Measurements from ENCODE around the gene VPS52. TPM values are rescaled to one million over a fixed set of nuclear protein-coding genes. Genes with fewer than 3 reads are reported as not detected.

Gene VPS52
- total RNA-seq, 1 donor from 2014 or later: 42.2 TPM

DNA sequence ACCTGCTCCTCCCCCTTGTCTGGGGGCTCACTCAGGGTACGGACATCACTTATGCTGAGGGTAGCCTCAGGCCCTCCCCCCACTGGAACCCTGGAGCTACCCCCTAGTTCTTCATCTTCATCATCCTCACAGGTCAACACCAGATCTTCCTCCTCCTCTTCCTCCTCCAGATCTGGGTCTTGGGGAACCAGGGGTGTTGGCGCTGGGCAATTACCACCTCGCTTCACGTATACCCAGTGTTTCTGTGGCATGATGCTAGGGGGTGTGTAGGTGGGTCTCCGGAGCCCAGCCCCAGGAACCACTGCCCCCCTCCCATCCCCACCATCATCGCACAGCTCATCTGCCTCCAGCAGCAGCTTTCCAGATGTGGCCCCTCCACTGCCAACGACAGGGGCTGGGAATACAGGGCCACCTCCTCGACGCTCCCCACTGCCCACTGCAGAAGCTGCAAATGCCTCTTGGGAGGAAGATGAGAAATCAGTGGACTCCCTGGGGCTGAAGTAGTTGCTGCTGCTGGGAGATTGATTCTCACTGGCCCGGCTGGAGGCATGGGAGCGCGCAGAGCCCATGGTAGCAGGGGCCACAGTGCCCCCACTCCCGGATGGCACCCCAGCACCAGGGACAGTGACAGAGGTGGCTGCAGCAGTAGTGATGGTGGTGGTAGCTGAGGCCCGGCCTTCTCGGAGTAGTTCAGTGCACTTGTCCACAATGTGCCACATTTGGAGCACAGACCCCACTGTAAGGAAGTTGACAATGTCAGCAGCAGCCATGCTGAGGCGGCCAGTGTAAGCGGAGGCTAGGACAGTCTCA lies 44.3 kb upstream of the VPS52 start:
- no peak overlapping the region for H3K4me3 ChIP-seq
- intact Hi-C loops (cut with DNase I): loop anchor here (5.0 kb wide), 1 partner anchor 101 kb away; the partner anchor contains the start of gene CUTA
- peak overlapping the region; percentile 99 for H3K27ac ChIP-seq
- peaks cover 74% of the 10 kb centered on the region for H3K4me1 ChIP-seq
- TF ChIP-seq POLR2A (IDR thresholded peaks at IDR 0.05) (no peak), POLR2AphosphoS5 (IDR thresholded peaks at IDR 0.05; ENCODE audit: insufficient read depth in 1 of 2, low read depth in 1 of 2) (no peak)
- TF ChIP-seq, protein P1, sequence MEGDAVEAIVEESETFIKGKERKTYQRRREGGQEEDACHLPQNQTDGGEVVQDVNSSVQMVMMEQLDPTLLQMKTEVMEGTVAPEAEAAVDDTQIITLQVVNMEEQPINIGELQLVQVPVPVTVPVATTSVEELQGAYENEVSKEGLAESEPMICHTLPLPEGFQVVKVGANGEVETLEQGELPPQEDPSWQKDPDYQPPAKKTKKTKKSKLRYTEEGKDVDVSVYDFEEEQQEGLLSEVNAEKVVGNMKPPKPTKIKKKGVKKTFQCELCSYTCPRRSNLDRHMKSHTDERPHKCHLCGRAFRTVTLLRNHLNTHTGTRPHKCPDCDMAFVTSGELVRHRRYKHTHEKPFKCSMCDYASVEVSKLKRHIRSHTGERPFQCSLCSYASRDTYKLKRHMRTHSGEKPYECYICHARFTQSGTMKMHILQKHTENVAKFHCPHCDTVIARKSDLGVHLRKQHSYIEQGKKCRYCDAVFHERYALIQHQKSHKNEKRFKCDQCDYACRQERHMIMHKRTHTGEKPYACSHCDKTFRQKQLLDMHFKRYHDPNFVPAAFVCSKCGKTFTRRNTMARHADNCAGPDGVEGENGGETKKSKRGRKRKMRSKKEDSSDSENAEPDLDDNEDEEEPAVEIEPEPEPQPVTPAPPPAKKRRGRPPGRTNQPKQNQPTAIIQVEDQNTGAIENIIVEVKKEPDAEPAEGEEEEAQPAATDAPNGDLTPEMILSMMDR (IDR thresholded peaks at IDR 0.05): no peak
- no peaks in the 10 kb centered on the region for H3K27me3 ChIP-seq
- DNase-seq (ENCODE audit: extremely low spot score in 2 of 2): peak in 1 of 2 donors; percentile 86
- no peaks in the 10 kb centered on the region for H3K9me3 ChIP-seq
- peaks cover 0 to 24% of the 10 kb centered on the region in 2 donors for H3K36me3 ChIP-seq

DNA sequence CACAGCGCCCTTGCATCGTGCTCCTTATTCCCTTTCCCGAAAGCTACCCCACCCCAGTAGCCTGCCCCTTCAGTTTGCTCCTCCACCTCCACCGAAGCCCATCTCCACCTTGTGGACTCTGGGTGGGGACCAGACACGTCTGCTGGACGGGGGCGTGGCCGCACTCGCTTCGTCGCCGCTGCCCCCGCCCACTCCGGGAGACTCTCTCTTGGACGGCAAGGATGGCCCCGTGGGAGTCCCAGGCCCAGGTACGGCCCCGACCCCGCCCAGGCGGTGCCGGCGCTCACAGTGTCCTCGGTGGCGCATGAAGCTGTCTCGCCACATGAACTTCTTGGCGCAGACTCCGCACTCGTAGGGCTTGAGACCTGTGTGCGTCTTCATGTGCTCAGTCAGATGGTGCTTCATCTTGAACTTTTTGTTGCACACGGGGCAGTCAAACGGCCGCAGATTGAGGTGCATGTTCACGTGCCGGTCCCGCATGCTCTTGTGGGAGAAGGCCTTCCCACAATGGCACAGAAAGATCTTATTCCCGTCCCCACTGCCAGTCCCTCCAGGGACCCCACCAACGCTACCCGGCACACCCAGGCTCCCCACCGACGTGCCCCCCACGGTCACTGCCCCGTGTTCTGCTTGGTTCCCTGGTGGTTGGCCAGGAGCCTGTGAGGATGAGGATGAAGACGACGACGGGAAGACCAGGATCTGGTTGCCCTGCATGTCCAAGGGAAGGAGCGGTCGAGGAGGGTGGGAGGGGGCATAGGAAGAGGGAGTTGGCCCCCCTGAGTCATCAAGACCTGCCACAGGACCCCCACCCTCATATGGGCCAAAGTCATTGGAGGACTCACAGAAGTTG lies 43.5 kb upstream of the VPS52 start:
- peaks cover 69% of the 10 kb centered on the region for H3K4me1 ChIP-seq

DNA sequence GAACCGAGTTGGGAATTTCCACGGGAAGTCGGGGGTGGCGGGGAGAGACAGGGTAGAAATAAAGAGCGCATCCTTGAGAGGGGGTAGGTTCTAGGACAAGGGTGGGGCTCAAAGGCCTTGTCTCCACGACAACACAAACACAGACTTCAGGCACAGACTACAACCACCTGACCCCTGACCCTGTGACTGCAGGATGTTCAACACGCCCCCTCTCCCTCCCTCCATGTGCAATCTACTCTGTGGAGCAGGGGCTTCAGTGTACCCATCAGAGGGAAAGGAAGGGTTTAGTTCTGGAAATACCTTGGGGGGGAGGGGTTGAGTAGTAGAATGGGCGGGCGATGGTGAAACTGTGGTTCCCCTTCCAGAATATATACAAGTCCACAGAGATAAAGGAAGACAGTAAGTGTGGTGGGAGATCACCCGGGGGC lies 42.9 kb upstream of the VPS52 start:
- Histone ChIP-seq H3K27ac (peak overlapping the region; percentile 99), H3K4me3 (peak overlapping the region; percentile 73 to 93), H3K4me1 (peaks cover 62% of the 10 kb centered on the region), H3K9me3 (no peaks in the 10 kb centered on the region), H3K36me3 (peaks cover 0 to 9% of the 10 kb centered on the region in 2 donors), H3K27me3 (no peaks in the 10 kb centered on the region)
- peak in 1 of 2 donors; percentile 94 for DNase-seq (ENCODE audit: extremely low spot score in 2 of 2)
- intact Hi-C loops (cut with DNase I): no loop called here
- peak in 1 of 2 donors; percentile 15 for TF ChIP-seq POLR2A (IDR thresholded peaks at IDR 0.05)
- TF ChIP-seq POLR2AphosphoS5 (IDR thresholded peaks at IDR 0.05; ENCODE audit: insufficient read depth in 1 of 2, low read depth in 1 of 2): peak in 1 of 2 donors; percentile 65
- TF ChIP-seq, protein P1 (IDR thresholded peaks at IDR 0.05): no peak

More for the DNA sequence above, 43.5 kb upstream of the VPS52 start:
- Histone ChIP-seq H3K9me3 (no peaks in the 10 kb centered on the region), H3K27ac (peak overlapping the region; percentile 99), H3K4me3 (peak overlapping the region; percentile 73 to 93), H3K36me3 (peaks cover 0 to 16% of the 10 kb centered on the region in 2 donors), H3K27me3 (no peaks in the 10 kb centered on the region)
- DNase-seq (ENCODE audit: extremely low spot score in 2 of 2): peak in 1 of 2 donors; percentile 90
- TF ChIP-seq POLR2A (IDR thresholded peaks at IDR 0.05): no peak
- TF ChIP-seq, protein P1 (IDR thresholded peaks at IDR 0.05): no peak
- peak in 1 of 2 donors; percentile 71 for TF ChIP-seq POLR2AphosphoS5 (IDR thresholded peaks at IDR 0.05; ENCODE audit: insufficient read depth in 1 of 2, low read depth in 1 of 2)
- intact Hi-C loops (cut with DNase I): loop anchor here (5.0 kb wide), 1 partner anchor 102 kb away; the partner anchor contains the start of gene CUTA

DNA sequence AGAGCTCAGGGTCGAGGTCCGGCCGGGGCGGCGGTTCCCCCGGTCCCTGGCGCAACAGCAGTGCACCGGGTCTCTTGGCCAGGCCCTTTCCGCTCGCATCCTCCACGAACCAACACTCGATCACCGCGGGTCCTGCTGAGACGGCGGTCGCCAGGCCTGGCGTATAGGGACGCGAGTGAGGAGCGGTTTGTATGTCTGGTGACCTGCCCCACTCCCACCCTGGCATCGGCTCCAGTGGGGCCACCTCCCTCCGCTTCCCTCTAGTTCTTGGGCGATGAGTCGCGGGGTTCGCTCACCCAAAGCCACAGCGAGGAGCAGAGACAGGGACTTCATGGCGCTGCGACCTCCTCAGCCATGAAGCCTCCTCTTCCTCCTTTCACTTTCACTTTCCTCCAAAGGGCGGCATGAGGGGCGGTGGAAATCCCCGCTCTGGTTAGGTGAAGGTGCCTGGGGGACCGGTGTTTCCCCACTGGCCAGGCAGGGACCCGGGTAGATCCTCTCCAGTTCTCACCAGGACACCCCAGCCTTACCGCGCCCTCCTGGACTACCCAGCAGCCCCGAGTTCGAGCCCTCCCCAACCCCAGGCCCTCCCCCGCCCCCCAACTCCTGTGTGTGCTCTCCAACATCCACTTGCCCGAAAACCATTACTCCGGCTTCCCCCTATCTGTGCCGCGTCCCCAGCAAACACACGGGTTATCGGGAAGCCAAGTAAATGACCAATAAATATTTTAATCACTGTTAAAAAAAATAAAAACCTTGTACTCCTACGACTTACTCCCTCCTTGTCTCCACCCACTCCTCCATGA lies 42.2 kb upstream of the VPS52 start, which contains the start of gene TAPBP:
Gene TAPBP, minus strand, starts transcription at position 370 of the 806 bp plus-strand sequence. Its CDS starts 37 bp downstream, at position 333.
- Histone ChIP-seq H3K9me3 (no peaks in the 10 kb centered on the region), H3K27ac (peak within 1 kb of the TSS; percentile 99), H3K27me3 (no peaks in the 10 kb centered on the region), H3K36me3 (peaks cover 0 to 3% of the 10 kb centered on the region in 2 donors), H3K4me3 (peak within 1 kb of the TSS; percentile 73 to 93), H3K4me1 (peaks cover 61% of the 10 kb centered on the region)
- DNase-seq (ENCODE audit: extremely low spot score in 2 of 2): peak in 1 of 2 donors; percentile 88
- TF ChIP-seq POLR2AphosphoS5 (IDR thresholded peaks at IDR 0.05; ENCODE audit: insufficient read depth in 1 of 2, low read depth in 1 of 2): peak in 1 of 2 donors; percentile 86
- TF ChIP-seq, protein P1 (IDR thresholded peaks at IDR 0.05): no peak
- peak in 1 of 2 donors; percentile 25 for TF ChIP-seq POLR2A (IDR thresholded peaks at IDR 0.05)
- intact Hi-C loops (cut with DNase I): no loop called here
